GM18951 (cell line): ENCODE data around the gene SF3A1.

ENCODE experiments used
- POLR2A ChIP-seq: IDR thresholded peaks from 4 replicates; pipeline ENCODE4 v1.6.1; 2011; ENCODE audit warnings: mild to moderate bottlenecking; ENCODE audit not compliant: insufficient read length, insufficient read depth; ENCODE audit errors: extremely low read depth
- in situ Hi-C: fragments of 300-500 bp; cut with MboI; formaldehyde crosslinking; loops from one replicate; pipeline ENCODE4 v1.12.0; 2022; ENCODE audit warnings: low sequenced_read_pairs, mixed read lengths, inconsistent platforms; ENCODE audit not compliant: unreplicated experiment

The SF3A1 gene

DNA sequence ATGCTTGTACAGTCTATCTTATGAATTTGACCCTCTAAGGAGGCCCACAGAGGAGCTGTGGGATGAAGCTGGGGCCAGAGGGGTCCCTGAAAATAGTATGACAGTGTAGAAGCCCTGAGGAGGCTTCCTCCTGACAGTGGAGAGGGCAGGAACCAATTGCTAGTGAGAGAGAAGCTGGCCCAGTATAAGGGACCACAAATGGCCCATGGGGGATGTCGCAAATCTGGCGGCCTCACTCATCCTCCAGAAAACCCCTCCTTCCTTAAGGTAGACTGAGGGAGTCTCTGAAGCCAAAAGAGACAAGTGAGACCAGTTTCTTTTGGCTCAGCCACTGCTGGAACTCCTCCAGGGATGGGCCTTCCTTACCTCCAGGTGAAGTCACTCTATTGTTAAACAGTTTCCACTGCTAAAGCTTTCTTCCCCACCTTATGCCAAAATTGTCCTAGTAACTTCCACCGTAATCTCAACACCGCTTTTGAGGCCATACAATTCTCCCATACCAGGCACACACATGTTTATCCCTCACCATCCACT is 49.6 kb downstream of the SF3A1 start:
- no peak for TF ChIP-seq POLR2A
- in situ Hi-C loops = no loop called here

- in situ Hi-C loops = no loop called here
- TF ChIP-seq POLR2A = no peak
Measured at GRCh38 chr22:30306627-30307011, 50.1 kb downstream of the SF3A1 start.

DNA sequence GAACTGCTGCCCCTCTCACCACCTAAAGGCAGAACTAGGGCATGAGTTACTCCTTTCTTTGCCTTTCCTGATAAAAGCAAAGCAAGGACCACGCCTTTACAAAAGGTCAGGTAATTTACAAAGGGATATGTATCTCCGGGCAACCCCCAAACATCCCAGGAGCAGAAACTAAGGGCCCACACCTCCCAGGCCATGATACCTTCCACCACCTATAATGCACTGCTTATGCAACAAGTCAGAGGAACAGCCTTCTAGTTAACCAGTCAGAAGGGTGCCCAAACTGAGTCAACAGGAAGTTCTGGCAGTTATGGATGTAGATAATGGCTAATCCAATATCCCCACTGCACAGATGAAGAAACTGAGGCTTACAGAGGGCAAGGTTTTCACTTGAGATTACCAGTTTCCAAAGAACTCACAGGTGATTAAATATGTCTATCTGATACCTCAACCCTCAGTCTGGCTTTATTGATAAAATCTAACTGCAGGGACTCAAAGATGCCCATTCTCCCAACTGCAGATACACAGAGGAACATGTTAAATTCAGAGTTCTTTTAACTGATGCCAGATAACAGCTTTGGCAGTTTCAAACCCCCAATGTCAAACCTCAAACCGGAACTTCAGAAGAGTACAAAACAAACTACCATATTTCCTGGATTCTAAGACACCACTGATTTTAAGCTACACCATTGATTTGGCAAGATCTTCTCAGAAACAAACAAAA is 50.6 kb downstream of the SF3A1 start:
- in situ Hi-C loops = no loop called here

GRCh38 chr22:30305519-30305905 is 51.2 kb downstream of the SF3A1 start:
- in situ Hi-C loops = no loop called here
- peak; percentile 75 for TF ChIP-seq POLR2A

More for the DNA sequence above, 50.6 kb downstream of the SF3A1 start:
- no peak for TF ChIP-seq POLR2A

- in situ Hi-C loops = no loop called here
- TF ChIP-seq POLR2A = no peak
Measured at GRCh38 chr22:30304495-30305244, 52.0 kb downstream of the SF3A1 start.

GRCh38 chr22:30302810-30303138 is 53.9 kb downstream of the SF3A1 start:
- in situ Hi-C loops = no loop called here
- no peak for TF ChIP-seq POLR2A

- in situ Hi-C loops = no loop called here
- TF ChIP-seq POLR2A = no peak
Measured at GRCh38 chr22:30301995-30302809, 54.5 kb downstream of the SF3A1 start.

GRCh38 chr22:30299322-30299721 is 57.4 kb downstream of the SF3A1 start:
- in situ Hi-C loops = no loop called here
- TF ChIP-seq POLR2A = no peak

GRCh38 chr22:30297991-30298701 is 58.5 kb downstream of the SF3A1 start:
- no peak for TF ChIP-seq POLR2A
- in situ Hi-C loops = no loop called here

DNA sequence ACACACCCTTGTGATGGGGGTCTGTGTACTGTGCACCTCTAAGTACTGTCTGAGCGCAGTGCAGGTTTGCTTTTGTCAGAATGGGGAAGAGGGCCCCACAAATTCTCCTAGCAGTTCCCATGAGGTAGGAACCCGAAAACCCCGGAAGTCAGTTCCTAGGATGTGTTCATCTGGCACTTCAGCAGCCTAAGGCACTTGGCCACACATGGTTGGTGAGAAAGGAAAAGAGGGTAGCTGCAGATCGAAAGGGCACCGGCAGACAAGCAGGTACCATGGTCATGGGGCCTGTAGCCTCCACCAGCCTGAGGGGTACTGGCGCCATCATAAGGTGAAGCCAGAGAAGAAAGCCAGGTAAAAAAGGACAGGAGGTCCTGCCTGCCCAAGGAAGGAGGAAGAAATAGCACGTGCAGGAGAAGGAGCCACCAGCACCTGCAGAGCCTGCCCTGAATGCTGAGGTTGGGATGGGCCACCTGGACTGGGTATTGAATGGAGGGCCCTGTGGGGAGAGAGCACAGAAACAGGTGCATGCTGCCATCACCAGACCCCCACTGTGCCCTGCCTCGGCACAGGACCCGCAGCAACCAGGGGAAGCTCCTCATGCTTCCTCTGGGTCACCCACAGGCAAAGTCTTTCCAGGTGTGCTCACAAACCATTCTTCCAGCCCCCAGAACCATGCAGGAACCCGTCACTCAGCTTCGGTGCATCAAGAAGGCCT is 59.3 kb downstream of the SF3A1 start:
- in situ Hi-C loops = no loop called here
- TF ChIP-seq POLR2A = no peak

DNA sequence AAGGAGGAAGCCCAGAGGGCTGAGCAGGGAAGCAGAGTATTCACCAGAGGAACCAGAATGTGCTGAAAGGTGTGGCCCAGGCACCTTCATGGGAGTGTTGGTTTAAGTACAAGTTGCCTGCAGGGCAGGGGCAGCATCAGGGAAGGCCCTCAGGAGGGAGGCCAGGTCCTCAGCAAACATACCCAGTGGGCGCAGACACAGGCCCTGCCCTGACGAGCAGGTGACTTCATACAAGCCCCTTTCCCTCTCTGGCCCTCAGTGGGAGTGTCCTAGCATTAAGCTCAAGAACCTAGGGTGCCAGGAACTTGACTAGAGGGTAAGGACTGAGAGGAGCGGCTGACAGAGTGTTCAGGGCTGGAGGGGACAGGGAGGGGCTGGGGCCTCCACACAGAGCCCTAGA is 59.9 kb downstream of the SF3A1 start:
- TF ChIP-seq POLR2A = no peak
- in situ Hi-C loops = no loop called here

GRCh38 chr22:30296324-30296723 is 60.4 kb downstream of the SF3A1 start:
- in situ Hi-C loops = no loop called here
- no peak for TF ChIP-seq POLR2A
